Spleen (tissue), 7 donors: ENCODE results near the gene GARIN5B.

Experiments used
- CTCF ChIP-seq, 11 experiments: fragments of 200-600 bp in 7 of 11; fragments of 450-650 bp in 4 of 11; sonication (generic) in 4 of 11; IDR thresholded peaks in 8 of 11; conservative IDR thresholded peaks in 3 of 11; 1 replicate in 7 of 11; 2 replicates in 4 of 11; pipeline versions ENCODE4 v1.4.0 to v1.8.0; 2016 to 2021; ENCODE audit warnings: antibody characterized with exemption in 11 of 11, inconsistent platforms in 4 of 11, mild to moderate bottlenecking in 1 of 11
- POLR2A ChIP-seq, 3 donors: fragments of 450-650 bp; IDR thresholded peaks; one replicate each; pipeline ENCODE4 v1.5.1; 2017; ENCODE audit warnings: antibody characterized with exemption in 3 of 3, mild to moderate bottlenecking in 1 of 3
- POLR2AphosphoS5 ChIP-seq, 3 donors: sonication (generic); formaldehyde crosslinking; IDR thresholded peaks; one replicate each; pipeline ENCODE4 v1.5.1; 2017; ENCODE audit warnings: antibody characterized with exemption in 3 of 3
- donor health status: DM: no; HTN: no; CAD: no; lungs with moderate emphysema.
- donor health status: DM: no; HTN: no; CAD: no.
- donor health status: DM: no; HTN: no; CAD: no.

DNA sequence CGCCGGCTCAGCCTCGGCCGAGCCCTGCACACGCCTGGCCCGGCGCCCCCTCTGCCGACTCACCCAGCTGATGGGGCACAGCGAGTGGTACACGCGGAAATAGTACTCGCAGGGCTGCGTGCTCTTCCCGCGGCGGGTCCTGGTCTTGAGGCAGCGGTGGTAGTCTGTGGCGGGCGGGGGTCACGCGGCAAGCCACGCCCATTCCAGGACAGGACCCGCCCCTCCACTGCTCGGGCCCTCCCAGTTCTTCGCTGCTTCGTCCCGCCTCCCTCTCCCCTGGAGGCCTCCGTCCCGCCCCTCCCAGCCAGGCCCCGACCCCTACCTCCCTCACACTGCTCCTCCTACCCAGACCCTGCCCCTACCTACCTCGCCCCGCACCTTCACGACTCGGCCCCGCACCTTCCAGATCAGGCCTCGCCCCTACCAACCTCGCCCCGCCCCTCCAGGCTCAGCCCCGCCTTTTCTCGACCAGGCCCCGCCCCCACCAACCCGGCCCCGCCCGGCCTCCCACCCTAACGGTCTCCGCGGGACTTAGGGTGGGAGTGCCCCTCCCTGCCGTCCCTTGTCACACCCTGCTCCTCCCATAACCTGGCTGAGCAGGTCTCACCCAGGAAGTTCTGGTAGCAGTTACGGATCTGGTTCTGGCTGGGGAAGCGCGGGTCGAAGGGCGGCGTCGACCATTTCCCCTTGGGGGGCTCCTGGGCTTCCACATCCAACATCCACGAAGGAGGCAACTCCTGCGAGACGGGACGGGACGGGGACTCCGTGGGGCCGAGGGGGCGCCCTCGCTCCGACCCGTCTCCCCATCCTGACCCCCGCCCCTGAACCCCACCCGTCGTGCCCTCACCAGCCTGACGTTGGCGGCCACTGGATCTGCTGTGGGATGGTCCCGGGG lies 9.0 kb downstream of the GARIN5B start:
- no peak for TF ChIP-seq POLR2A (IDR thresholded peaks at IDR 0.05)
- TF ChIP-seq CTCF (IDR thresholded peaks at IDR 0.05 in 8 of 11, conservative IDR thresholded peaks at IDR 0.05 in 3 of 11), result peak in 1 of 11 experiments; percentile 0
- TF ChIP-seq POLR2AphosphoS5 (IDR thresholded peaks at IDR 0.05), result peak in 1 of 3 donors; percentile 69
